Breast epithelium (tissue), 4 donors: Measurements from ENCODE around the gene XRRA1. TPM values are rescaled to one million over a fixed set of nuclear protein-coding genes. Genes with fewer than 3 reads are reported as not detected.

Experiments used
- DNase-seq, 2 donors: peaks; one replicate each; pipeline ENCODE4 v3.0.0-alpha.2; 2019; ENCODE audit warnings: low spot score in 2 of 2
- H3K27ac ChIP-seq, 2 donors: fragments of 200-600 bp; sonication (generic) in 1 of 2; one replicate each; pipeline ENCODE4 v1.5.1; 2016 to 2019; ENCODE audit warnings: mild to moderate bottlenecking in 1 of 2
- H3K27me3 ChIP-seq, 2 donors: fragments of 200-600 bp; sonication (generic) in 1 of 2; one replicate each; pipeline versions ENCODE4 v1.5.1 to v1.6.0; 2017 to 2019; ENCODE audit warnings: control low read depth in 1 of 2, mild to moderate bottlenecking in 1 of 2
- H3K36me3 ChIP-seq: fragments of 200-600 bp; one replicate; pipeline ENCODE4 v1.5.1; 2019
- H3K4me1 ChIP-seq, 2 donors: fragments of 200-600 bp; sonication (generic); one replicate each; pipeline ENCODE4 v1.5.1; 2016 to 2019; ENCODE audit warnings: control low read depth in 1 of 2
- H3K4me3 ChIP-seq, 3 donors: fragments of 200-600 bp; sonication (generic); 1 replicate in 2 of 3; 2 replicates in 1 of 3; pipeline ENCODE4 v1.5.1; 2016 to 2019; ENCODE audit warnings: mild to moderate bottlenecking in 3 of 3, moderate library complexity in 2 of 3
- H3K9me3 ChIP-seq, 2 donors: fragments of 200-600 bp; sonication (generic) in 1 of 2; one replicate each; pipeline ENCODE4 v1.5.1; 2016 to 2019; ENCODE audit warnings: control low read depth in 1 of 2
- CTCF ChIP-seq, 3 donors: fragments of 450-650 bp; IDR thresholded peaks; one replicate each; pipeline ENCODE4 v1.5.1; 2016 to 2017; ENCODE audit warnings: antibody characterized with exemption in 3 of 3, mild to moderate bottlenecking in 3 of 3, moderate library complexity in 3 of 3
- POLR2A ChIP-seq: fragments of 450-650 bp; IDR thresholded peaks from one replicate; pipeline ENCODE4 v1.6.1; 2016; ENCODE audit warnings: antibody characterized with exemption, mild to moderate bottlenecking, moderate library complexity
- POLR2AphosphoS5 ChIP-seq, 3 donors: sonication (generic); formaldehyde crosslinking; IDR thresholded peaks; one replicate each; pipeline ENCODE4 v1.6.1; 2017; ENCODE audit warnings: antibody characterized with exemption in 3 of 3
- intact Hi-C: fragments of 100-400 bp; cut with DNase I; formaldehyde crosslinking; loops from one replicate; pipeline ENCODE4 v1.15.1; 2023; ENCODE audit warnings: low total_unique reads
- total RNA-seq, 3 donors: library from RNA; depleted of rRNA; stranded (reverse); fragments of >200 nt; gene quantifications; one replicate each; pipeline ENCODE4 v1.1.0, GENCODE V29; 2016

The XRRA1 gene
- total RNA-seq, 3 donors from 2014 or later: 18.0 to 33.6 (median 18.4) TPM

GRCh38 chr11:74819400-74819799 is 129.5 kb downstream of the XRRA1 start:
- no peak overlapping the region for H3K27ac ChIP-seq
- TF ChIP-seq CTCF (IDR thresholded peaks at IDR 0.05): no peak
- TF ChIP-seq POLR2AphosphoS5 (IDR thresholded peaks at IDR 0.05): no peak
- TF ChIP-seq POLR2A: no peak
- no peaks in the 10 kb centered on the region for H3K27me3 ChIP-seq
- no peaks in the 10 kb centered on the region for H3K36me3 ChIP-seq
- no peak overlapping the region for H3K4me3 ChIP-seq
- no peaks in the 10 kb centered on the region for H3K4me1 ChIP-seq
- peaks cover 0 to 6% of the 10 kb centered on the region in 2 donors for H3K9me3 ChIP-seq
- DNase-seq: no peak
- intact Hi-C loops: no loop called here

- Histone ChIP-seq H3K36me3 (no peaks in the 10 kb centered on the region), H3K4me1 (no peaks in the 10 kb centered on the region), H3K4me3 (no peak overlapping the region), H3K9me3 (no peaks in the 10 kb centered on the region), H3K27ac (no peak overlapping the region), H3K27me3 (no peaks in the 10 kb centered on the region)
- intact Hi-C loops: no loop called here
- no peak for DNase-seq
- no peak for TF ChIP-seq CTCF (IDR thresholded peaks at IDR 0.05)
- TF ChIP-seq POLR2AphosphoS5 (IDR thresholded peaks at IDR 0.05): no peak
- no peak for TF ChIP-seq POLR2A
Observed at GRCh38 chr11:74818283-74818946, 130.5 kb downstream of the XRRA1 start.

- no peaks in the 10 kb centered on the region for H3K36me3 ChIP-seq
- H3K9me3 ChIP-seq: no peaks in the 10 kb centered on the region
- H3K27me3 ChIP-seq: no peaks in the 10 kb centered on the region
- no peak overlapping the region for H3K27ac ChIP-seq
- H3K4me1 ChIP-seq: no peaks in the 10 kb centered on the region
- intact Hi-C loops: no loop called here
- no peak overlapping the region for H3K4me3 ChIP-seq
- TF ChIP-seq POLR2AphosphoS5 (IDR thresholded peaks at IDR 0.05): no peak
- TF ChIP-seq POLR2A: no peak
- TF ChIP-seq CTCF (IDR thresholded peaks at IDR 0.05): no peak
- no peak for DNase-seq
Observed at GRCh38 chr11:74816664-74817063, 132.2 kb downstream of the XRRA1 start.

- H3K4me3 ChIP-seq: no peak overlapping the region
- H3K27ac ChIP-seq: no peak overlapping the region
- TF ChIP-seq POLR2AphosphoS5 (IDR thresholded peaks at IDR 0.05): no peak
- no peak for TF ChIP-seq POLR2A
- no peak for TF ChIP-seq CTCF (IDR thresholded peaks at IDR 0.05)
- no peaks in the 10 kb centered on the region for H3K36me3 ChIP-seq
- no peaks in the 10 kb centered on the region for H3K4me1 ChIP-seq
- no peaks in the 10 kb centered on the region for H3K27me3 ChIP-seq
- H3K9me3 ChIP-seq: no peaks in the 10 kb centered on the region
- no peak for DNase-seq
- intact Hi-C loops: no loop called here
Observed at GRCh38 chr11:74815966-74816365, 132.9 kb downstream of the XRRA1 start.

- TF ChIP-seq CTCF (IDR thresholded peaks at IDR 0.05): no peak
- TF ChIP-seq POLR2AphosphoS5 (IDR thresholded peaks at IDR 0.05): no peak
- TF ChIP-seq POLR2A: no peak
- no peak overlapping the region for H3K4me3 ChIP-seq
- H3K4me1 ChIP-seq: no peaks in the 10 kb centered on the region
- no peak for DNase-seq
- no peaks in the 10 kb centered on the region for H3K27me3 ChIP-seq
- H3K36me3 ChIP-seq: no peaks in the 10 kb centered on the region
- H3K9me3 ChIP-seq: no peaks in the 10 kb centered on the region
- H3K27ac ChIP-seq: no peak overlapping the region
- intact Hi-C loops: loop anchor here (5.0 kb wide), 1 partner anchor 468 kb away; no protein-coding TSS in a partner anchor
Observed at GRCh38 chr11:74809801-74810200, 139.1 kb downstream of the XRRA1 start.
